Peyer's patch (tissue), 4 donors: ENCODE results near the gene ST6GAL2.

Source experiments
- CTCF ChIP-seq, 6 experiments: fragments of 450-650 bp in 4 of 6; fragments of 200-600 bp in 2 of 6; sonication (generic) in 1 of 6; IDR thresholded peaks; one replicate each; pipeline ENCODE4 v1.5.1; 2017 to 2019; ENCODE audit warnings: antibody characterized with exemption in 6 of 6, mild to moderate bottlenecking in 3 of 6, moderate library complexity in 1 of 6
- POLR2A ChIP-seq, 2 donors: fragments of 450-650 bp; IDR thresholded peaks; one replicate each; pipeline ENCODE4 v1.5.1; 2017; ENCODE audit warnings: antibody characterized with exemption in 2 of 2, mild to moderate bottlenecking in 2 of 2, moderate library complexity in 2 of 2

GRCh38 chr2:106797494-106797893 is 88.5 kb downstream of the ST6GAL2 start:
- TF ChIP-seq POLR2A (IDR thresholded peaks at IDR 0.05) (no peak), CTCF (IDR thresholded peaks at IDR 0.05) (no peak)
